ENCODE results near the gene CAPN8.
A peak's percentile ranks its signal among the peaks of the same experiment; 100 is the strongest.

Gene CAPN8

DNA sequence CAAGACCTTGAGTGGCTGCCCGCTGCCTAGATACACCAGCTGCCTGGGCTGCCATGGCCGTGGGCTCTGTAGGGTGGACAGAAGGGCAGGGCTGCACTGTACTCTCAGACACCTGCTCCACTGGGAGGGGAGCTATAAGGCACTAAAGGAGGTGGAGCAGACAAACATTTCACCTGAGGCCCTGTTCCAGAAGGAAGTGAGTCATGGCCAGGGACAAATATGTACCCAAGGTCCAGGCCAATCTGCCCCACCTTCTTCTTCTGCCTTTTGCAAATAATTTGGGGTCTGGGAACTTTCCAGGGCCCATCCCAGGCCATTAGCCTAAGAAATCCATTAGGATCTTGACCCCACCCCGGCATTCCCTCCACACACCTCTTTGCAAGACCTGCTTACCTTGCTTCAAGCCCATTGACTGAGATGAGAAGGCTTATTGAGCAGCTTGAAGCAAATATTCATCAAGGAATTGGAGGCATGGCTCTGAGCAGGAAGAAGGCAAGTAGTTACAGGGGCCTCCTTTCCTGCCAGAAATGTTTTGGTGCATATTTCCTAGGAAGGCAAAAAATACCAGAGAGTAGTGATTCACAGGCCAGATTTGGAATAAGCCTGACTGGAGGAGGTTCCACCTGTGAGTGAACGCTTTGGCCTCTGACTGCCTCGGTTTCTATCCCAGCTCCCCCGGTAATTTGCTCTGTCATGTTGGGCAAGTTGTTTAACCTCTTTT lies at the start of gene CAPN8:
Gene CAPN8, minus strand, starts transcription at position 110 of the 721 bp plus-strand sequence. Its CDS starts 55 bp downstream, at position 55.
- no peak for DNase-seq

DNA sequence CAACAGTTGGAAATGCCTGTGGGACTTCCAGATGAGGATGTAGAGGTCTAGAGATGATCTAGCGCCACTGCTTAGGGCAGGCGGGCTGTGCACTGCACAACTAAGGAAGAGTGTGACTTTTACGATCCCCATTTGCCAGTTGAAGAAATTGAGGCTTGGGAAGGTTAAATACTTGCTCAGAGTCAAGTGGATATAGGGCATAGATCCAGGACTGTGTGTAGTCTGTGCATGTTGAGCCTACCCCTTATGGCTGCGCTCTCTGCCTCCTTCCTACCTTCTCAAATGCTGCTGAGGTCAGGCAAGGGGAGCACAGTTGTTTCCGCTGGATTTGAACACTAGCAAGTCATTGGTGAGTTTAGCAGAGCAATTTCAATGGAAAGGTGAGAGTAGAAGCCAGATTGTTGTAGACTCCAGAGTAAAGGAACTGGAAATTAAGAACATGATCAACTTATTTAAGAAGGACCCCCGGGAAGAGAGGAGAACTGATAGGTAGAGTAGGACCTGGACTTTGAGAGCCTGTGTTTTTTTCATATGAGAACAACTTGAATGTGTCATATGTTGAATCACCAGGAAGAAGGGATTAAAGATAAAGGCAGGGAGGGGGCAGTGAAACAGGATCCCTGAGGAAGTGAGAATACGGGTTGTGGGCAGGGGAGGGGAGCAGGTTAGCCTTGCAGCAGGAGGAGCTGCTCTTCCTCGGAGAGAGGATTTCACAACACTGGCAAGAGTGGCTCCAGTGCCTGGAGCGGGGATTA lies 49.5 kb upstream of the CAPN8 start:
- no peak for DNase-seq

DNA sequence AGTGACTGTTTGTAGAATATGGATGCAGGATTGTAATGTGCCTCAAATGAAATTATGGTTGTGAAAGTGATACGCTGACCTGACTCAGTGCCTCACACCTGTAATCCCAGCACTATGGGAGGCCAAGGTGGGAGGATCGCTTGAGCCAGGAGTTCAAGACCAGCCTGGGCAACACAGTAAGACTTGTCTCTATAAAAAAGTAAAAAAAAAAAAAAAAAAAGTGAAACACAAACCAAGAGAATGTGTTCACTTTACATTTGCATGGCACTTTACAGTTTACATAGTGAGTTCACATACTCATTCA lies 48.9 kb upstream of the CAPN8 start:
- DNase-seq, result no peak

DNA sequence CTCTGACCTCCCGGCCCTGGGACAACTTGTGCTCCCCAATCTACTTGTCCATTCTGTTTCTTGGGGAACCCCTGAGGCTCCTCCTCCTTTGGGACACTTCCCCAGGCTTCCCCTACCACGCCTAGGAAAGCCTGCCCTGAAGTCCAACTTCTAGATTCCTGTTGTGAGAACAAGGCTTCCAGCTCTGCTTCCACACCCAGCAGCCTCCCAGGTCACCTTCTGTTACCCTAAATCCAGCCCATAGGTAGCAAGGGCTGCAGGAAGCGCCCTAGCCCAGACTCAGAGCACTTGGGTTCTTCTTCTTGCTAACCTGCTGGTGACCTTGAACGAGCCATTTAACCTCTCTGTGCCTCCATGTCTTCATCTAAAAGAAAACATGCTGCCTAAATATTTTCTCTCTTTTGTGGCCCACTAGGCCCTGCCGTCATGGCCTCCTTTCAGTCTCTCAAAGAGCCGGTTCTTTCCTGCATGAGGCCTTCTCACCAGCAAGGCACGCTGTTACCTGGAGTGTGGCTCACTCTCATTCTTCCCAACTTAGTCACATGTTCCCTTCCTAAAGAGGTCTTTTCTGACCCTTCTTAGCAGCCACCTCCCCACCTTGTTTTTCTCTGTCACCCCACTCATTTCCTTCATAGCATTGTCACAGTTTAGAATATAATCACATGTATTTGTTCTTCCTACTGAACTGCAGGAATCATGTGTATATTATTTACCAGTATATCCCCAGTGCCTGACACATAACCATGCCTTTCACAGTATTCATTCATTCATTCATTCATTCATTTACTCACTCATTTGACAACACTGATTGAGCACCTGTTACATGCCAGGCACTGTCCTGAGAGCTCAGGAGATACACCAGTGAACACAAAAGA lies 48.3 kb upstream of the CAPN8 start:
- peak; percentile 33 for DNase-seq

DNA sequence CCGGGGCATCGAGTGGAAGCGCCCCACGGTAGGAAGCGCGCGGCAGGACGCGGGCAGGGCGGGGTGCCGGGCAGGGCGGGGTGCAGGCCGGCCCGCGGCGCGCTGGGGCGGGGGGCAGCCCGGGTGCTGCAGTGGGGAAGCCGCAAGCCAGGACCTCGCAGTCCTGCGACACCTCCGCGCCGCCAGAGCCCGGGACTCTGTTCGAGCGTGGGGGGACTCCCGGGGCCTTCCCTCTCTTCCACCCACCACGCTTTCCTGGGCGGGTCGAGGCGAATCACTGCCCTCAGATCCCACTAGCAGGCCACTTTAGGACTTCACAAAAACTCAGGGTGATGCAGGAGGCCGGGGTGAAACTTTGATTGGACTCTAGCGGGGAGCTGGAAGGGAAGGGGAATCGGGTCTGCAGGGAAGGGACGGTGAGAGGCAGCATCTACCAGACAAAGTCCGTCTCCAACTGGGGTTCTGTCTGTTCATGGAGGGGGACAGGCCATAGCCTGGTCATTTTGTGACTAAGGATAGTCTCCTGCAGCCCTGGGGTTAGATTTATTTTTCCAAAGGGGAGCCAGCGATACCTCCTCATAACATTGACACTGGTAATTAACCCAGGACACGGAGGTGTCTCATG lies 47.5 kb upstream of the CAPN8 start:
- DNase-seq, result peak; percentile 44

DNA sequence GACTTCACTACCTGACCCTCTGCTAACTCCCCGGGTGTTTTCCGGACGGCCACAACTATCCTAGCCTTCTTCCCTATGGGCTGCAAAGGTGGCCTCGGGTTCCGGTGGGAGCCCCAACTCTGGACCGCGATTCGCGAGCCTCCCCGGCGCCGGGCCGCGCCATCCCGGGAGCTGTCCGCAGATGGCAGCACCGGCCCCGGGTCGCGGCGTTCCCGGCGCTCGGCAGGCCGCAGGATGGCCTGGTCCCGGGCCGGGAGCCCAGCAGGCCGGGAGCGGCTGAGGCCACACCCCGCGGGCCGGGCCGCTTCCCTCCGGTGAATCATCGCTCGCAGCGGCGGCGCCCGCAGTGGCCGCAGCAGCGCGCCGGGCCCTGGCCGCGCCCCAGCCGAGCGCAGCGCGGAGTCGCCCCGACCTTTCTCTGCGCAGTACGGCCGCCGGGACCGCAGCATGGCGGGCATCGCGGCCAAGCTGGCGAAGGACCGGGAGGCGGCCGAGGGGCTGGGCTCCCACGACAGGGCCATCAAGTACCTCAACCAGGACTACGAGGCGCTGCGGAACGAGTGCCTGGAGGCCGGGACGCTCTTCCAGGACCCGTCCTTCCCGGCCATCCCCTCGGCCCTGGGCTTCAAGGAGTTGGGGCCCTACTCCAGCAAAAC lies 46.8 kb upstream of the CAPN8 start, which contains the start of gene CAPN2:
Gene CAPN2, plus strand, starts transcription at position 346 of the 656 bp plus-strand sequence. Its CDS starts 102 bp downstream, at position 448.
- DNase-seq, result peak; percentile 65

DNA sequence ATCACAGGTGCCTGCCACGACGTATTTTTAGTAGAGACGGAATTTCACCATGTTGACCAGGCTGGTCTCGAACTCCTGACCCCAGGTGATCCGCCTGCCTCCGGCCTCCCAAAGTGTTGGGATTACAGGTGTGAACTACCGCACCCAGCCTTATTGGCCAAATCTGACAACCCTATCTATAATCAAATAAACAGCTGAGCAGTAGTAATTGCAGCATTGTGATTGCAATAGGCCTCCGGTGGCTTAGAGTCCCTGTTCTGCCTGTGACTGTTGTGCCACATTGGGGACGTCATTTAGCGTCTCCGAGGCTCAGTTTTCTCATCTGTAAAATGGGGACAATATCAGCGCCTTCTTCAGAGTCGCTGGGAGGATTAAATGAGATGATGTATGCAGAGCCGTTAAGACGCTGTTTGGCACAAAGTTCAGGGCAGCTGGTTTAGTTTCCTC lies 46.3 kb upstream of the CAPN8 start:
- peak; percentile 48 for DNase-seq

DNA sequence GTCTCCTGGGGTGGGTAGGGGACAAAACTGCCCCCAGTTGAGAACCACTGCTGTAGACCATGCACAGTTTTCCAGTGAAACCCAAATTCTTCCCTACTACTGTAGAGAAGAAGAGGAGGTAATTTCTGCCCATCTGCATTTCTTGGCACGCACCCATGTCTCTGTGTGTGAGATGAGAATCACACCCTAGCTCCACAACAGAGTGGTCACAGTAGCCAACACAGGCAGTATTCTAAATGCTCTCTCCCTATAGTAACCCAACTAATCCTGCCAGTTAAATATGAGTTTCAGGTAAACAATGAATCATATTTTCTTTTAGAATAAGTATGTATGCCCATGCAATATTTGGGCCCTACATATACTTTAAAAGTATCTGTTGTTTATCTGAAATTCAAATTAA lies 45.7 kb upstream of the CAPN8 start:
- DNase-seq, result no peak

DNA sequence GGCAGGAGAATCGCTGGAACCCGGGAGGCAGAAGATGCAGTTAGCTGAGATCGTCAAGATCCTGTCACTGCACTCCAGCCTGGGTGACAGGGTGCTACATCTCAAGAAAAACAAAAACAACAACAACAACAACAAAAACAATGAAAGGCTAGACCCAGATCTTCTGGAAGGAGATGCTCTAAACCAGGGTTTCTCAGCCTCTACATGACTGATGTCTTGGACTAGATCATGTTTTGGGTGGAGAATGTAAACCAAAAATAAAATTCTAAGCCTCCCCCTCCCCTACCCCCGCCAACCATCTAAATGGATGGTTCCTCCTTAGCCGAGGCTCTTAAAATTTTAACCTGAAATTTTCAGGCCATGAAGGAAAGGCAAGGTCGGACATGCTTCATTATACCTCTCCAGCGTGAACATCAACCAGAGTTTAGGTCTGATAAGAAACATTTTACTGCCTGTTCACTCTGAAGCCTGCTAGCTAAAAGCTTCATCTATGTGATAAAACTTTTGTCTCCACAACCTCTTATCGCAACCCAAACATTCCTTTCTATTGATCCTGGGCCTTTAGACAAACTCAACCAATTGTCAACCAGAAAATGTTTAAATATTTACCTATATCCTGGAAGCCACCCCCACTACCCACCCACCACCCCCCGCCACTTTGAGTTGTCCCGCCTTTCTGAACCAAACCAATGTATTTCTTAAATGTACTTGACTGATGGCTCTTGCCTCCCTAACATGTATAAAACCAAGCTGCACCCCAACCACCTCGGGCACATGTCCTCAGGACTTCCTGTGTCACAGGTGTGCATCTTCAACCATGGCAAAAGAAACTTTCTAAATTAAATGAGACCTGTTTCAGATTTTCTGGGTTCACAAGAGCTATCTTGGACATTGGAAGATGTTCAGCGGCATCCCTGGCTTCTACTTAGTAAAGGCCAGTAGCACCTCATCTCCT lies 45.0 kb upstream of the CAPN8 start:
- DNase-seq, result no peak

DNA sequence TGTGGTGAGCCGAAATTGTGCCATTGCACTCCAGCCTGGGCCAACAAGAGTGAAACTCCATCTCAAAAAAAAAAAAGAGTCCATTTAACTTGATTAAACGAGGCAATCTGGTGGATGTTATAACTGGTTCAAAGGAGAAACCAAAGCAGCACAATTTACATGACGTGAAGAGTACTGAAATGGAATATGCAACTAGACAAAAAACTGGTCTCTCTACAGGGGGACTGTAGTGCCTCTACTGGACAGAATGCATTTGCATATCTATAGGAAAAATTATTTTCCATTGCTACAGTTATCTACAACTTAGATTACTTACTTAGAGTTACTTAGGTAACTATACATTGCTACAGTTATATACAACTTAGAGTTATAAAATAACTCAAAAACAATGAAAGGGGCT lies 44.1 kb upstream of the CAPN8 start:
- no peak for DNase-seq

DNA sequence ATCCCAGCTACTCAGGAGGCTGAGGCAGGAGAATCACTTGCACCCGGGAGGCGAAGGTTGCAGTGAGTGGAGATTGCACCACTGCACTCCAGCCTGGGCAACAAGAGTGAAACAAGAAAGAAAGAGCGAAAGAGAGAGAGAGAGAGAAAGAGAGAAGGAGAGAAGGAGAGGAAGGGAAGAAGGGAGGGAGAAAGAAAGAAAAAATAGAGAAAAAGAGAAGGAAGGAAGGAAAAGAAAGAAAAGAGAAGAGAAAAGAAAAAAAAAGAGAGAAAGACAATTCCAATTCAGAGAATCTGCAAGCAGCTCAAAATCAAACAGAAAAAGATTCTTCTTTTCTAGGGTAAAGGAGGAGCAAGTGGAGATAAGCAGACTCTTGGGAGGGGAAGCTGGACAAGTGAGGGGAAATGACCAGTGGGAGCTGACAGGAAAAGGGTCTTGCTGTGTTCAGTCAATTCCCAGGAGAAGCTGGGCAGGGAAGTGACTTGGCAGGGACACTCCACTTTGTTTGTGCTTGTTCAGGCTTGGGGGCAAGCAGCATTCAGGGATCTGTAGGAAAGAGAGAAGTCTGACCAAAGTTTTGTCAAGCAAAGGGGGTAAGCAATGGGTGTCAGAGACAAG lies 43.3 kb upstream of the CAPN8 start:
- DNase-seq, result no peak

DNA sequence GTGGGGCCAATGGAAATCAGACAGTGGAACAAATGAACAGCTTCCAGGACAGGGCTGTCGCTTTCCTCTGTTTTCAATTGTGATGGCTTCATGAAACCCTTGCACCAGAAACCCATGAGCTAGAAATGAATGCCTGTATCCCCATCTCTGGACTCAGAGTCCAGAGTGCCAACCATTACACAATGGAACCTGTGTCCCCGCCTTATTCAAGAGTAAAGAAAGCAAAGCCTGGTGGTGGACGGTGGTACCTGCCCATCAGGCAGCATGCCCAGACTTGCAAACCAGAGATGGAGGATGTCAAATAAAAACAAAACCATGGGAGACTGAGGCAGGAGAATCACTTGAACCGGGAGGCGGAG lies 42.5 kb upstream of the CAPN8 start:
- no peak for DNase-seq

DNA sequence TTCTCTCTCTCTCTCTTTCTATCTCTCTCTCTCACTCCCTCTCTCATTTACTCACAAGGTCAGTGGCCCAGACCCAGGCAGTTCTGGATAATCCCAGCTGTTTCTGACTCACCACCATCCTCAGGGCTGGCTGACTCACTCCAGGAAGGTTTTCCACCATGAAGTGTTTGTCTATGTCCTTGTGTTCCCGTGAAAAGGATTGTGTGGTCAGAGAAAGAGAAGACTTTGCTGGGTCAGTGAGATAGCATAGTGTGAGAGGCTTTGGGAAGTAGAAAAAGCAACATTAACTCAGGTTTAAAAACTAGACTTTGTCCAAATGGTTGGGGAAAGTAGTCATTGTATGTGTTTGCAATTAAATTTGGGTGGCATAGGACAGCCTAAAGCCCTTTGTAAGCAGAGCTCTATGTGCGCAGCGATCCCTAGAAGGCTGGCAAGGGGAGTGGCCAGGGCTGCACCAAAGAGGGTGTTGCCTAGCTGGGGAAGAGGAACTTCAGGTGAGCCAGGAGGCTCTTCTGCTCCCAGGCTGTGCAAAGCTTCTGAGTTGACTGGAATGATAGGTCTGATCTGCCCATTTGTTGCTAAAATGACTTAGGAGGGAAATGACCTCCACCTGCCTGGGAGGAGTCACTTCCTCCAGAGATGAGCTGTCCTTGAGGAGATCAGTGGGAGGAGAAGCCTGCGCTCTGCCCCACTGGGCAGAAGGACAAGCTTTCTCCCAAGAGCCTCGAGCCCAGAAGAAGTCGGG lies 41.9 kb upstream of the CAPN8 start:
- DNase-seq, result no peak

DNA sequence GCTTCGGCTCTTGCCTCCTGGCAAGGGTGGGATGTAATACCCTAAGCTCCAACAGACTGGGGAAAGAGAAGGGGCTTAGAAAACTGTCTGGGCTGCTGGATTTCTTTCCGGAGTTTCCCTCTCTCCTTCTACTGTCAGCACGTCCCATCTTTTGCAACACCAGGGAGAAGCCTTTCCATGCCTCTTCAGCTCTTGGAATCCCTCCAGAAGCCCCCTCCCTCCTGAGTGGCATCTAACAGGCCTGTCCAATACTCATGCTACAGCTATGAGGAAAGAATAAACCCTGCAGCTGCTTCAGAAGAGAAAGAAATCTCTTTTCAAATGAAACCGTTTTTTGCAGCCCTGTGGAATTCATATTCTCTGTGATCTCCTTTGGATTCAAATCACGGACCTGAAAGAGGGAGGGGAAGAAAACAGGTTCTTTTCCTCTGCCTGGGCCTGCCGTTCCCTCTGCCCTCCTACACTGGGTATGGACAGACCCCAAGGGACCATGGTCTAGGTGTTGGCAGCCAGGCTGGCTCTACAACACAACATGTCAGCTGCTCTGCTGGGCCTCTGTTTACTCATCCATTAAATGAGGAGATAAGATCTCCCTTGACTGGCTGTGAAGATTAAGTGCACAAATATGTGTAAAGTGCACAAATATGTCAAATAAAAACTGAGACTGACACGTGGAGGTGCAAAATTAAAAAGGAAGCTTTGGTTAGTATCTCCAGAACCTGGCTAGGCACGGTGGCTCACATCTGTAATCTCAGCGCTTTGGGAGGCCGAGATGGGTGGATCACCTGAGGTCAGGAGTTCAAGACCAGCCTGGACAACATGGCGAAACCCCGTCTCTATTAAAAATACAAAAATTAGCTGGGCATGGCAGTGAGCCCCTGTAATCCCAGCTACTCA lies 40.8 kb upstream of the CAPN8 start:
- DNase-seq, result no peak

DNA sequence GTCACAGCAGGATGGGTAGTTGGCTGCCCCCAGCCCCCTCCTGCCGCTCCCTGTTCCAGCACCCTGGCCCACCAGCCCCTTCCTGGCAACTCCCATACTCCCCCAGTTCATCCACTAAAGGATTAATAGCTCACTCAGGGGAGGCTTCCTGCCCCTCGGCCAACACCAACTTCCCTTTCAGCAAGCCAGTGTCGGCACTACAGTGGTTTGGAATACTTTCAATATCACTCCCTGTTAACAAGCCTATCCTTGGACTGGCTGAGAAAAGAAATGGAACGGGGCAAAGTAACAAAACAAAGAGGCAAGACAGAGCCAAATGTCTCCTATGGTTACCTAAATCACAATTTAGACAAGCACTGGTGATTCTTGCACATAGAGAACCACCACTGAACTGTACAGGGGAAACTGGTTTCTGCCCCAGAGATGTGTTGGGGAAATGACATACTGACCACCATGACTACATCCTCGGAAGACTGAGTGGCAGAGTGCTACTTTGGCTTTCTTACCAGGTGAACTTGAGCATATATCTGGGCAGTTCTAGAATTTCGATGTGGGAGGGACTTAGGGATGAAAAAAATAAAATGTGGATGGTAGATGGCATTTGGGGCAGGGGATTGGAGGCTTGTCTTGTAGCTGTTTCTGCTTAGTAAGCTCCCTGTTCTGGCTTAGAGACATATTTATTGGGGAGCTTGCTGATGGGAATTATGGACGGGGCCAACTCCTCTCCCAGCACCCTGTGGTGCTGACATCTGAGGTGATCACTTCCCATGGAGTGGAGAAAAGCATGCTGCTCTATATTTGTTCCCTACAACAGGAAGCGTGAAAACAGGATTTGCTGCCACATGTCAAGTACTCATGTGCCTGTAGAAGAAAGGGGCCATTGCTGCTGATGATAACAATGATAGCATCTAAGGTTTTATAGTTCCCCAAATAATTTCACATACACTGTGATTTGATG lies 39.7 kb upstream of the CAPN8 start:
- no peak for DNase-seq

DNA sequence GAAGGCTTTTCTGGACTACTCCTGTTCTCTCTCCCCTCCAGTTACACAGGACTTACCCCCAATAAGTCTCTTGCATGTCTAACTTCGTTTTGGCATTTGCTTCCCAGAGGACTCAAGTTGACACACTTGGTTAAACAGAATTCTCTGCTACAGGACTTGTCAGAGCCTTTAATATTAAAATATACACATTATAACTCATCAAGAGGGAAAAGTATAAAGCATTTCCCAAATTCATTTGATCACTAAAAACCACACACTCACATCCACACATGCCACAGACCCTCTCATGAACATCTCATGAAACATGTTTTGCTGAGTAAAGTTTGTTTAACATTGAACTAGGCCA lies 38.1 kb upstream of the CAPN8 start:
- DNase-seq, result no peak

DNA sequence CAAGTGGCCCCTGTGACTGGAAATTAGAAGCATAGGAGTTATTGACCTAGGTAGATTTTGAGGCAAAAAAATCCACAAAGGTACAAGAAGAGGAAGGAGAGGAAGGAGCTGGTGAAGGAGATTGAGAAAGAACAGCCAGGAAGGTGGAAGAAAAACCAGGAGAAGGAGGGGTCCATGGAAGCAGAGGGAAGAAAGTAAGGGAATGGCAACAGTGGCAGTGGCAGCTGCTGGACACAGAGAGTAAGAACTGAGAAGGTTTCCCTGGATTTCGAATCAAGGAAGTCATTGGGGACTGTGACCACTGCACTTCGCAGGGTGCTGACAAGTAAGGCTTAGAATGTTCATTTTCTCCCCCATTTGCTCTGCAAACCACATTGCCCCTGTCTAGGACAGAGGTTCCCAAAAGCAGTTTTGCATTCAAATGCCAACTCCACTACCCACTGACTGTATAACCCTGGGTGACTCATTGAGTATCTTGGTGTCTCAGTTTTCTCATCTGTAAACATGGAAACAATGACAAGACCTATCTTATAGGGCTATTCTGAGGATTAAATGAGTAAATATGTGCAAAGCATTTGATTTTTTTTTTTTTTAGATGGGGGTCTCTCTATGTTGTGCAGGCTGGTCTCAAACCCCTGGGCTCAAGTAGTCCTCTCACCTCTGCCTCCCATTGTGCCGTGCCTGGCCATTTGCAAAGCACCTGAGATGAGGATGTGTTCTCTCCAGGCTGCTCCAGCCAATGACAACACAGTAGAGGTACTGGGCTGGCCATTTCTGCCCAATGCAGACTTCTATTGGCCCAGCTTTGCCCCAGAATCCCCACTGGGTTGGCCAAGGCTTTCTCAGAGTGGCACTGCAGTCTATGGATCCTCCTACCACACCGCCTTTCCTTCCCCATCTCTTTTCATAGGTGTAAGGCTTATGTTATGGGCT lies 37.5 kb upstream of the CAPN8 start:
- DNase-seq, result no peak

All from CD4-positive, alpha-beta T cell treated with Interleukin-10 for 1 hour (primary cell).